Fibroblast of peridontal ligament (primary cell): Measurements from ENCODE around the gene TM9SF3.
"Not testable (repeated sequence)": the region's sequence is repeated elsewhere in the genome, so short reads cannot be mapped to it uniquely, and the experiment has no call there.

Experiments used
- DNase-seq: peaks from one replicate; pipeline ENCODE4 v3.0.0-alpha.2; 2010; ENCODE audit errors: extremely low read depth

The TM9SF3 gene

GRCh38 chr10:96600337-96600736 is 13.5 kb upstream of the TM9SF3 start:
- DNase-seq, result no peak

GRCh38 chr10:96598846-96599245 is 12.0 kb upstream of the TM9SF3 start:
- no peak for DNase-seq

GRCh38 chr10:96596422-96597407 is 9.9 kb upstream of the TM9SF3 start:
- no peak for DNase-seq

GRCh38 chr10:96595741-96596140 is 8.9 kb upstream of the TM9SF3 start:
- no peak for DNase-seq

- no peak for DNase-seq
Observed at GRCh38 chr10:96591946-96592345, 5.1 kb upstream of the TM9SF3 start.

GRCh38 chr10:96588616-96589419 is 2.0 kb upstream of the TM9SF3 start:
- no peak for DNase-seq

GRCh38 chr10:96588060-96588554 is 1.3 kb upstream of the TM9SF3 start:
- no peak for DNase-seq

GRCh38 chr10:96587264-96588059 is 650 bp upstream of the TM9SF3 start:
- peak; percentile 84 for DNase-seq

- DNase-seq, result peak; percentile 25
Observed at GRCh38 chr10:96585736-96586418, 935 bp downstream of the TM9SF3 start.

GRCh38 chr10:96584474-96584873 is 2.3 kb downstream of the TM9SF3 start:
- DNase-seq, result no peak

- no peak for DNase-seq
Observed at GRCh38 chr10:96584035-96584434, 2.8 kb downstream of the TM9SF3 start.

GRCh38 chr10:96579133-96579532 is 7.7 kb downstream of the TM9SF3 start:
- no peak for DNase-seq

GRCh38 chr10:96578633-96579032 is 8.2 kb downstream of the TM9SF3 start:
- no peak for DNase-seq

GRCh38 chr10:96578022-96578421 is 8.8 kb downstream of the TM9SF3 start:
- DNase-seq, result no peak

- DNase-seq, result no peak
Observed at GRCh38 chr10:96577069-96577468, 9.7 kb downstream of the TM9SF3 start.

- no peak for DNase-seq
Observed at GRCh38 chr10:96576277-96576980, 10.4 kb downstream of the TM9SF3 start.

GRCh38 chr10:96574564-96574963 is 12.2 kb downstream of the TM9SF3 start:
- DNase-seq, result not testable (repeated sequence)

- DNase-seq, result no peak
Observed at GRCh38 chr10:96573036-96573435, 13.8 kb downstream of the TM9SF3 start.

- DNase-seq, result no peak
Observed at GRCh38 chr10:96570983-96571964, 15.5 kb downstream of the TM9SF3 start.
